Astrocyte (in vitro differentiated cells and primary cell): Measurements from ENCODE around the gene CPZ. TPM values are rescaled to one million over a fixed set of nuclear protein-coding genes. Genes with fewer than 3 reads are reported as not detected.

Source experiments
- DNase-seq: peaks from one replicate; pipeline ENCODE4 v3.0.0-alpha.2; 2010; ENCODE audit warnings: low read depth
- FAIRE-seq: peaks from 2 replicates; lab custom pipeline; 2011; peaks lifted over from hg19 to GRCh38; lab: Jason Lieb, UNC
- H2AFZ ChIP-seq: 2 replicates; pipeline ENCODE4 v1.6.0; 2012; ENCODE audit warnings: low read depth, low read length, inconsistent platforms
- H3K27ac ChIP-seq: 2 replicates; pipeline ENCODE4 v1.5.1; 2011; ENCODE audit warnings: low read depth, low read length, inconsistent platforms
- H3K27me3 ChIP-seq: 2 replicates; pipeline ENCODE4 v1.6.0; 2011; ENCODE audit warnings: low read length, inconsistent platforms; ENCODE audit not compliant: insufficient read depth
- H3K36me3 ChIP-seq: 2 replicates; pipeline ENCODE4 v1.5.1; 2011; ENCODE audit warnings: low read length, inconsistent platforms; ENCODE audit not compliant: insufficient read depth
- H3K4me1 ChIP-seq: 2 replicates; pipeline ENCODE4 v1.5.1; 2011; ENCODE audit warnings: low read length, inconsistent platforms; ENCODE audit not compliant: insufficient read depth
- H3K4me2 ChIP-seq: 2 replicates; pipeline ENCODE4 v1.6.0; 2012; ENCODE audit warnings: low read length, inconsistent platforms
- H3K4me3 ChIP-seq: 2 replicates; pipeline ENCODE4 v1.5.1; 2011; ENCODE audit warnings: low read depth, mild to moderate bottlenecking, low read length, inconsistent platforms; ENCODE audit not compliant: insufficient read depth
- H3K79me2 ChIP-seq: 2 replicates; pipeline ENCODE4 v1.6.0; 2012; ENCODE audit warnings: mild to moderate bottlenecking, low read length, inconsistent platforms; ENCODE audit not compliant: insufficient read depth
- H3K9ac ChIP-seq: 2 replicates; pipeline ENCODE4 v1.6.0; 2012; ENCODE audit warnings: mild to moderate bottlenecking, low read length, inconsistent platforms
- H3K9me3 ChIP-seq: 2 replicates; pipeline ENCODE4 v1.5.1; 2012; ENCODE audit warnings: low read depth, mild to moderate bottlenecking, low read length, inconsistent platforms; ENCODE audit not compliant: insufficient read depth
- H4K20me1 ChIP-seq: 2 replicates; pipeline ENCODE4 v1.6.0; 2012; ENCODE audit warnings: low read length, inconsistent platforms; ENCODE audit not compliant: insufficient read depth
- H3K27ac Mint-ChIP-seq: one replicate; pipeline ENCODE4 v1.8.0; 2021; ENCODE audit warnings: mild to moderate bottlenecking, mixed read lengths; ENCODE audit not compliant: unreplicated experiment
- H3K27me3 Mint-ChIP-seq: one replicate; pipeline ENCODE4 v1.8.0; 2021; ENCODE audit warnings: low read depth, mixed read lengths; ENCODE audit not compliant: unreplicated experiment
- H3K36me3 Mint-ChIP-seq: one replicate; pipeline ENCODE4 v1.8.0; 2021; ENCODE audit warnings: low read depth, mixed read lengths; ENCODE audit not compliant: unreplicated experiment
- H3K4me1 Mint-ChIP-seq: one replicate; pipeline ENCODE4 v1.8.0; 2021; ENCODE audit warnings: low read depth, mixed read lengths; ENCODE audit not compliant: unreplicated experiment
- H3K4me3 Mint-ChIP-seq: one replicate; pipeline ENCODE4 v1.8.0; 2021; ENCODE audit warnings: mild to moderate bottlenecking, moderate library complexity, mixed read lengths; ENCODE audit not compliant: unreplicated experiment
- H3K9me3 Mint-ChIP-seq: one replicate; pipeline ENCODE4 v1.8.0; 2021; ENCODE audit warnings: mild to moderate bottlenecking, mixed read lengths; ENCODE audit not compliant: unreplicated experiment
- EZH2 ChIP-seq: IDR thresholded peaks from 2 replicates; pipeline ENCODE4 v1.6.1; 2012; ENCODE audit warnings: mild to moderate bottlenecking, low read length, inconsistent platforms; ENCODE audit not compliant: insufficient read depth
- total RNA-seq: library from RNA; stranded (reverse); gene quantifications from 2 replicates; pipeline ENCODE4 v1.2.1, GENCODE V29; 2021
- TF ChIP-seq, protein P1 (sequence below): IDR thresholded peaks from 2 replicates; pipeline ENCODE4 v1.5.1; 2011; ENCODE audit warnings: low read depth, mild to moderate bottlenecking, inconsistent platforms, low read length, moderate library complexity; ENCODE audit not compliant: insufficient read depth

Gene CPZ
- total RNA-seq, 1 donor from 2014 or later, result 6.3 TPM

DNA sequence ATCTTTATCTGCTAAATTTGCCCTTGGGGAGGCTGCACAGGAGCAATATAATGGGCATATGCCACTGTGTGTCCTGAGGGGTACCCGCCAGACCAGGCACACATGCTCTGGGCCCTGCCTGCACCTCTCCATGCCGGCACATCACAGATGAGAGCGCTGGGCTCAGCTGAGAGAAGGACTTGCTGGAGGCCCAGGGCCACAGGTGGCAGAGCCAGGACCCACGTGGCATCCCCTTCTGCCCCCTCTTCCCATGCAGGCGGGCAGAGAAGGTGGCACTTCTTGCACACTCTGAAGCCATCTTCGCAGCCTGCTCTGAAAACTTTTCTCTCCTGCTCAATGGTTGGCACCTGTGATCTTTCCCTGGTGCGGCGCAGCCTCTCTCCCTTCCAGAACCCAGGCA lies 20.1 kb downstream of the CPZ start:
- no peak overlapping the region for H3K4me3 ChIP-seq
- Mint-ChIP-seq H3K27ac (no peak overlapping the region), H3K4me3 (no peak overlapping the region), H3K4me1 (no peaks in the 10 kb centered on the region), H3K36me3 (peaks cover 8% of the 10 kb centered on the region), H3K27me3 (peaks cover 43% of the 10 kb centered on the region), H3K9me3 (no peaks in the 10 kb centered on the region)
- H3K4me2 ChIP-seq, result no peak overlapping the region
- H3K9ac ChIP-seq, result no peak overlapping the region
- H3K79me2 ChIP-seq, result no peaks in the 10 kb centered on the region
- no peak for FAIRE-seq
- no peaks in the 10 kb centered on the region for H4K20me1 ChIP-seq
- H3K36me3 ChIP-seq, result no peaks in the 10 kb centered on the region
- no peak for DNase-seq
- H3K4me1 ChIP-seq, result no peaks in the 10 kb centered on the region
- H3K27me3 ChIP-seq, result no peaks in the 10 kb centered on the region
- no peak overlapping the region for H3K27ac ChIP-seq
- H3K9me3 ChIP-seq, result no peaks in the 10 kb centered on the region
- no peak overlapping the region for H2AFZ ChIP-seq
- TF ChIP-seq EZH2, result no peak
- TF ChIP-seq, protein P1, sequence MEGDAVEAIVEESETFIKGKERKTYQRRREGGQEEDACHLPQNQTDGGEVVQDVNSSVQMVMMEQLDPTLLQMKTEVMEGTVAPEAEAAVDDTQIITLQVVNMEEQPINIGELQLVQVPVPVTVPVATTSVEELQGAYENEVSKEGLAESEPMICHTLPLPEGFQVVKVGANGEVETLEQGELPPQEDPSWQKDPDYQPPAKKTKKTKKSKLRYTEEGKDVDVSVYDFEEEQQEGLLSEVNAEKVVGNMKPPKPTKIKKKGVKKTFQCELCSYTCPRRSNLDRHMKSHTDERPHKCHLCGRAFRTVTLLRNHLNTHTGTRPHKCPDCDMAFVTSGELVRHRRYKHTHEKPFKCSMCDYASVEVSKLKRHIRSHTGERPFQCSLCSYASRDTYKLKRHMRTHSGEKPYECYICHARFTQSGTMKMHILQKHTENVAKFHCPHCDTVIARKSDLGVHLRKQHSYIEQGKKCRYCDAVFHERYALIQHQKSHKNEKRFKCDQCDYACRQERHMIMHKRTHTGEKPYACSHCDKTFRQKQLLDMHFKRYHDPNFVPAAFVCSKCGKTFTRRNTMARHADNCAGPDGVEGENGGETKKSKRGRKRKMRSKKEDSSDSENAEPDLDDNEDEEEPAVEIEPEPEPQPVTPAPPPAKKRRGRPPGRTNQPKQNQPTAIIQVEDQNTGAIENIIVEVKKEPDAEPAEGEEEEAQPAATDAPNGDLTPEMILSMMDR, result no peak

DNA sequence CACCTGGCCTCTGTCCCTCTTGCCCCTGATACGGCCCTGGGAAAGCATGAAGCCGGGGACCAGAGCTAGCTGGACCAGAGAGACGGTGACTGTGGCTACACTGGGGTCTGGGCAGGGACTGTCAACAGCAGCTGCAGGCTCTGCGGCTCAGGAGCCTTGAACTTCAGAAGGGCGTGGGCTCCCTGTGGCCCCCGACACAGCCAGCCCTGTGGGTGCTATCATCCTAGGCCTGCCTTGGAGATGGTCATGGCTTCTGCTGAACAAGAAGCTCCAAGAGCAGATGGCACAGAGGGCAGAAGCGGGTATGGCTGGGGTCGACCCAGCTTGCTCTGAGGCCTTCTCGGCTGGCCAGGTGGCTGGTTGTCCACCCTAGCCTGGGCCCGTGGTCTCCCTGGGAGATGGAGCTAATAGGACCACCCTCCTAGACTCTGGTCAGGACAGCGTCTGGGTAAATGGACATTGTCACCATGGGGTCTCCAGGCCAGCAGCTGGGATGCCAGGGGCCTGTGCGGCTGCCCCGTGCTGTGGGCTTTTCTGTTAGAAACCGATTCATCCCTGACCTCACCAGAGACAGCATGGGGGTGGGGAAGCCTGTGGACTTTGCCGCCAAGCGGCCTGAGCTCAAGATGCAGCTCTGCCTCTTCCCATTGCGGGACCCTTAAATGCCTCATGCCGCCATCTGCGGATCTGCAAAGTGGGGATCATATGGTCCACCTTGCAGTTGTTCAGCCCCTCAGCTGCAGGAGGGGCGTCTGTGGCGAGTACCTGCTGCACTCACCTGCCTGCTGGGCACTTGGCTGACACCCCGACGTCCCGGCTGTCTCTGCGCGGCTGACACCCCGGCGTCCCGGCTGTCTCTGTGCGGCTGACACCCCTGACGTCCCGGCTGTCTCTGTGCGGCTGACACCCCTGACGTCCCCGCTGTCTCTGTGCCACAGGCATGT lies 21.1 kb downstream of the CPZ start:
- peaks cover 10% of the 10 kb centered on the region for H3K36me3 Mint-ChIP-seq

More for the DNA sequence above, 21.1 kb downstream of the CPZ start:
- Mint-ChIP-seq H3K4me3 (no peak overlapping the region), H3K4me1 (no peaks in the 10 kb centered on the region), H3K9me3 (no peaks in the 10 kb centered on the region), H3K27me3 (peaks cover 46% of the 10 kb centered on the region), H3K27ac (no peak overlapping the region)
- FAIRE-seq (no peak), DNase-seq (no peak)
- H3K79me2 ChIP-seq, result no peaks in the 10 kb centered on the region
- H3K36me3 ChIP-seq, result no peaks in the 10 kb centered on the region
- H2AFZ ChIP-seq, result no peak overlapping the region
- H4K20me1 ChIP-seq, result no peaks in the 10 kb centered on the region
- no peaks in the 10 kb centered on the region for H3K4me1 ChIP-seq
- no peaks in the 10 kb centered on the region for H3K27me3 ChIP-seq
- H3K4me2 ChIP-seq, result no peak overlapping the region
- no peak overlapping the region for H3K9ac ChIP-seq
- TF ChIP-seq, protein P1, result no peak
- TF ChIP-seq EZH2, result no peak
- H3K4me3 ChIP-seq, result no peak overlapping the region
- H3K9me3 ChIP-seq, result no peaks in the 10 kb centered on the region
- H3K27ac ChIP-seq, result no peak overlapping the region
